Transverse colon (tissue), 4 donors: ENCODE measurements around the gene IGF2BP2. TPM values are rescaled to one million over a fixed set of nuclear protein-coding genes. Genes with fewer than 3 reads are reported as not detected.

Experiments
- DNase-seq: peaks from one replicate; pipeline ENCODE4 v3.0.0-alpha.2; 2019
- H3K27ac ChIP-seq, 4 donors: fragments of 200-600 bp; sonication (generic); 2 replicates each; pipeline ENCODE4 v1.5.1; 2016 to 2018; ENCODE audit warnings: inconsistent platforms in 4 of 4
- H3K27me3 ChIP-seq: fragments of 200-600 bp; sonication (generic); 2 replicates; pipeline ENCODE4 v1.5.1; 2017; ENCODE audit warnings: inconsistent platforms
- H3K36me3 ChIP-seq, 4 donors: fragments of 200-600 bp; sonication (generic); 2 replicates each; pipeline ENCODE4 v1.5.1; 2017 to 2019; ENCODE audit warnings: inconsistent platforms in 4 of 4
- H3K4me1 ChIP-seq, 4 donors: fragments of 200-600 bp; sonication (generic); 2 replicates each; pipeline ENCODE4 v1.5.1; 2017 to 2020; ENCODE audit warnings: inconsistent platforms in 4 of 4
- H3K4me3 ChIP-seq, 4 donors: fragments of 200-600 bp; sonication (generic); 1 replicate in 1 of 4; 2 replicates in 3 of 4; pipeline versions ENCODE4 v1.5.1 to v1.6.1; 2017 to 2019; ENCODE audit warnings: inconsistent platforms in 4 of 4
- H3K9me3 ChIP-seq, 2 donors: fragments of 200-600 bp; sonication (generic); 2 replicates each; pipeline ENCODE4 v1.5.1; 2017 to 2019; ENCODE audit warnings: inconsistent platforms in 2 of 2
- EP300 ChIP-seq: sonication (generic); formaldehyde crosslinking; IDR thresholded peaks from one replicate; pipeline ENCODE4 v1.6.1; 2017; ENCODE audit warnings: antibody characterized with exemption, low read depth
- POLR2A ChIP-seq: fragments of 450-650 bp; IDR thresholded peaks from one replicate; pipeline ENCODE4 v1.6.1; 2016; ENCODE audit warnings: antibody characterized with exemption, mild to moderate bottlenecking, moderate library complexity
- POLR2AphosphoS5 ChIP-seq, 3 donors: sonication (generic); formaldehyde crosslinking; IDR thresholded peaks; one replicate each; pipeline ENCODE4 v1.6.1; 2016; ENCODE audit warnings: antibody characterized with exemption in 3 of 3
- WGBS, 2 donors: methylation state at CpG; one replicate each; pipeline ENCODE4 v1.1.5; 2018; ENCODE audit warnings: low coverage in 1 of 2; 5-methylcytosine and 5-hydroxymethylcytosine counted together
- in situ Hi-C, 4 donors: fragments of 200-750 bp; cut with MboI; loops; one replicate each; pipeline versions ENCODE4 v1.15.0 to v1.15.1; 2017; ENCODE audit warnings: low sequenced_read_pairs in 3 of 4, low pct_ligation_motif_present in 1 of 4, low pct_unique_long_range_greater_than_20kb in 1 of 4
- intact Hi-C: fragments of 100-400 bp; cut with DNase I; formaldehyde crosslinking; loops from one replicate; pipeline ENCODE4 v1.15.1; 2023; ENCODE audit warnings: low total_unique reads
- total RNA-seq, 4 donors: library from RNA; depleted of rRNA; stranded (reverse); fragments of >200 nt; gene quantifications; one replicate each; pipeline ENCODE4 v1.1.0, GENCODE V29; 2016
- TF ChIP-seq, protein P1 (sequence below), 5 experiments: fragments of 200-600 bp in 3 of 5; fragments of 450-650 bp in 2 of 5; sonication (generic) in 3 of 5; IDR thresholded peaks; 1 replicate in 2 of 5; 2 replicates in 3 of 5; pipeline ENCODE4 v1.5.1; 2016 to 2017; ENCODE audit warnings: antibody characterized with exemption in 5 of 5, inconsistent platforms in 3 of 5, mild to moderate bottlenecking in 2 of 5, moderate library complexity in 1 of 5

Gene IGF2BP2
- total RNA-seq, 4 donors from 2014 or later: 51.3 to 179 (median 82.9) TPM

DNA sequence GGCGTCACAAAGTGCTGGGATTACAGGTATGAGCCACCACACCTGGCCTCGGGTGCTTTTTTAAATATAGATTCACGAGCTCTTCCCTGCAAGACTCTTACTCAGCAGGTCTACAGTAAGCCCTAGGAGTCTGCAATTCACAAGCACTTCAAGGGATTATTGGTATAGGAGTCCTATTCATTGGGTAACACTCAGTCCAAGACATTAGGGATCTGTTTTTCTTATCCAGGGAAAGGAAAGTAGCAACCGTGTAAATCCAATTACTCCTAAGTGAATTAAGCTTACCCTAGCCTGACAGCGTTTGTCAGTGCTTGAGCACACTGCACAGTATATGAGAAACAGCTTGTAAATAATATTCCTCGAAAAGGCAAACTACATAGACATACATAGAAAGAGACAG, 128.8 kb downstream of the IGF2BP2 start:
- no peaks in the 10 kb centered on the region for H3K9me3 ChIP-seq
- H3K36me3 ChIP-seq: no peaks in the 10 kb centered on the region
- no peak overlapping the region for H3K27ac ChIP-seq
- intact Hi-C loops: no loop called here
- peaks cover 0 to 22% (median 4%) of the 10 kb centered on the region in 4 donors for H3K4me1 ChIP-seq
- in situ Hi-C loops: no loop called here
- 45 to 89% methylated on average over 2 to 6 of the region's 6 CpGs for WGBS, 2 donors
- no peaks in the 10 kb centered on the region for H3K27me3 ChIP-seq
- H3K4me3 ChIP-seq: no peak overlapping the region
- TF ChIP-seq, protein P1, sequence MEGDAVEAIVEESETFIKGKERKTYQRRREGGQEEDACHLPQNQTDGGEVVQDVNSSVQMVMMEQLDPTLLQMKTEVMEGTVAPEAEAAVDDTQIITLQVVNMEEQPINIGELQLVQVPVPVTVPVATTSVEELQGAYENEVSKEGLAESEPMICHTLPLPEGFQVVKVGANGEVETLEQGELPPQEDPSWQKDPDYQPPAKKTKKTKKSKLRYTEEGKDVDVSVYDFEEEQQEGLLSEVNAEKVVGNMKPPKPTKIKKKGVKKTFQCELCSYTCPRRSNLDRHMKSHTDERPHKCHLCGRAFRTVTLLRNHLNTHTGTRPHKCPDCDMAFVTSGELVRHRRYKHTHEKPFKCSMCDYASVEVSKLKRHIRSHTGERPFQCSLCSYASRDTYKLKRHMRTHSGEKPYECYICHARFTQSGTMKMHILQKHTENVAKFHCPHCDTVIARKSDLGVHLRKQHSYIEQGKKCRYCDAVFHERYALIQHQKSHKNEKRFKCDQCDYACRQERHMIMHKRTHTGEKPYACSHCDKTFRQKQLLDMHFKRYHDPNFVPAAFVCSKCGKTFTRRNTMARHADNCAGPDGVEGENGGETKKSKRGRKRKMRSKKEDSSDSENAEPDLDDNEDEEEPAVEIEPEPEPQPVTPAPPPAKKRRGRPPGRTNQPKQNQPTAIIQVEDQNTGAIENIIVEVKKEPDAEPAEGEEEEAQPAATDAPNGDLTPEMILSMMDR (IDR thresholded peaks at IDR 0.05): no peak
- TF ChIP-seq POLR2A (no peak), EP300 (no peak), POLR2AphosphoS5 (IDR thresholded peaks at IDR 0.05) (no peak)
- no peak for DNase-seq

DNA sequence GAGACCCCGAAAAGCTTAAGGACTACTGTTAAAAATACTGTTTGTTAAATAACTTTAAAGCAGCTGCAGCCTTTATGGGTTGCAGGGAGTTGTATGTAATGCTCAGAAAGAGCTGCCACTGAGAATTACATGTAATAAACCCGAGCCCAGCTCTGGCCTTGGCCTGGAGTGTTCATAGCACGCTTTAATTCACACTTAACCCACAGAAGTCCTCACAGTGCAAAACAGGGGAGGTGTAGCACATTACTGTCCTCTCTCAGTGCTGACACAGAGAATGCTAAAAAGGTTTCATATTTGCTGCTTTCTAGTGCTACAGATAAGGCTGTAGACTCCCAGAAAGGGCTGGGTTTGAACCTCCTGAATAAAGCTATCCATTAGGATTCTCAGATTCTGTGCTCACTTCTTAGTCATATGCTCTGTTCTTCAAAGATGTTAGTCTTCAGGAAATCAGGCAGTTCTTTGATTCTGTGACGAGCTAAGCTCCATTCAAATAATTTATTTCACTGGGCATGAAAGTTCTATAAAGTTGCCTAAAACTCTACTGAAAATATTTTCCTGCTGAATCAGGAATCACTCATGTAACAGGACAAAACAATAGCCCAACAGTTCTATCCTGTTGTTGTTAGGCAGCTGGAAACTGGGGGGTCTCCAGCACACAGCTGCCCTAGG, 130.7 kb downstream of the IGF2BP2 start:
- intact Hi-C loops: no loop called here
- H3K36me3 ChIP-seq: no peaks in the 10 kb centered on the region
- H3K27ac ChIP-seq: peak overlapping the region in 1 of 4 donors; percentile 11
- 44 to 58% methylated on average over 2 to 4 of the region's 4 CpGs for WGBS, 2 donors
- H3K4me3 ChIP-seq: no peak overlapping the region
- peaks cover 0 to 22% (median 4%) of the 10 kb centered on the region in 4 donors for H3K4me1 ChIP-seq
- in situ Hi-C loops: no loop called here
- no peaks in the 10 kb centered on the region for H3K9me3 ChIP-seq
- TF ChIP-seq POLR2AphosphoS5 (IDR thresholded peaks at IDR 0.05): no peak
- TF ChIP-seq EP300: no peak
- TF ChIP-seq POLR2A: no peak
- TF ChIP-seq, protein P1 (IDR thresholded peaks at IDR 0.05): no peak
- no peaks in the 10 kb centered on the region for H3K27me3 ChIP-seq
- no peak for DNase-seq

DNA sequence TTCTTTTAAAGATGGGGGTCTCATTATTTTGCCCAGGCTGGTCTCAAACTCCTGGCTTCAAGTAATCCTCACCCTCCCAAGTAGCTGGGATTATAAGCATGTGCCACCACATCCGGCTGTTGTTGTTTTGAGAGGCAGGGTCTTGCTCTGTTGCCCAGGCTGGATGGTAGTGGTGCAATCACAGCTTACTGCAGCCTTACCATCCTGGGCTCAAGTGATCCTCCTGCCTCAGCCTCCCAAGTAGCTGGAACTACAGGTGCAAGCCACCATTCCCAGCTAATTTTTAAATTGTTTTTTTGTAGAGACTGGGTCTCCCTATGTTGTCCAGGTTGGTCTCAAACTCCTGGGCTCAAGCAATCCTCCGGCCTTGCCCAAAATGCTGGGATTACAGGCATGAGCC, 133.2 kb downstream of the IGF2BP2 start:
- Histone ChIP-seq H3K4me3 (no peak overlapping the region), H3K4me1 (peaks cover 0 to 11% (median 0%) of the 10 kb centered on the region in 4 donors), H3K36me3 (no peaks in the 10 kb centered on the region), H3K27me3 (no peaks in the 10 kb centered on the region), H3K27ac (no peak overlapping the region), H3K9me3 (no peaks in the 10 kb centered on the region)
- intact Hi-C loops (no loop called here), in situ Hi-C loops (no loop called here)
- TF ChIP-seq POLR2AphosphoS5 (IDR thresholded peaks at IDR 0.05) (no peak), EP300 (no peak), POLR2A (no peak)
- TF ChIP-seq, protein P1 (IDR thresholded peaks at IDR 0.05): no peak
- DNase-seq: no peak
- 98 to 100% methylated on average over 1 to 2 of the region's 2 CpGs for whole genome bisulfite sequencing, 2 donors

DNA sequence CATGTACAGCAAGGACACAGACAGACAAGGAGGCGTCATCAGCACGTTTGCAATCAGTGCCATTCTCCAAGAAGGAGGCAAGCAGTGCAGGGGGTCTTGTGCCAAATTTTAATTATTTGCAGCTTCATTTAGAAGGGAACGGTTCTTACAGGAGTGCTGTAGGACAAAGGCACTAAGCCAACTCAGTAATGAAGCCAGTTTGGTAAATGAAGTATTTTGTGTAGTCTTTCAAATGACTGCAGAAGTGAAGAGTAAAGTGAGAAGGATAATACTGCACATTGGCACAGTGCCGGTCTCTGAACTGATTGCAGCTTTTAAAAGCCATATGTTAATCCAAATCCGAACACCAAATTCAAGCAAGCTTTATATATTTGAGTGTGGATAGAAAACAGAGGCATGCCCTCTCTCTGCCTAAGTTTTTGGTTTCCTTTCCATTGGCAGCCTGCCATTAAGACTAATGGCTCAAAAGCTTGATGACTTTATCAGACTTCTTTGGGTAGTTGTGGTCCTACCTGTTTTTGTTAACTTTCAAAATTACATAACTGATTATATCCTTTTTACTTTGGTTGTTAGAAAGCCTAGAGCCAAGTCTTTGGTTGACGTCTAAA, 137.5 kb downstream of the IGF2BP2 start:
- Histone ChIP-seq H3K4me3 (no peak overlapping the region), H3K27me3 (no peaks in the 10 kb centered on the region), H3K27ac (no peak overlapping the region), H3K36me3 (peaks cover 0 to 8% (median 0%) of the 10 kb centered on the region in 4 donors), H3K4me1 (no peaks in the 10 kb centered on the region), H3K9me3 (no peaks in the 10 kb centered on the region)
- in situ Hi-C loops (no loop called here), intact Hi-C loops (no loop called here)
- TF ChIP-seq EP300 (no peak), POLR2AphosphoS5 (IDR thresholded peaks at IDR 0.05) (no peak), POLR2A (no peak)
- TF ChIP-seq, protein P1 (IDR thresholded peaks at IDR 0.05): no peak
- no peak for DNase-seq
- 80 to 98% methylated on average over 4 to 6 of the region's 6 CpGs for WGBS, 2 donors
